Measurements from ENCODE around the gene COL17A1. TPM values are rescaled to one million over a fixed set of nuclear protein-coding genes. Genes with fewer than 3 reads are reported as not detected.

COL17A1 gene
- total and polyA plus RNA-seq, 2 experiments from 2014 or later, result 1.1 to 1.3 TPM

DNA sequence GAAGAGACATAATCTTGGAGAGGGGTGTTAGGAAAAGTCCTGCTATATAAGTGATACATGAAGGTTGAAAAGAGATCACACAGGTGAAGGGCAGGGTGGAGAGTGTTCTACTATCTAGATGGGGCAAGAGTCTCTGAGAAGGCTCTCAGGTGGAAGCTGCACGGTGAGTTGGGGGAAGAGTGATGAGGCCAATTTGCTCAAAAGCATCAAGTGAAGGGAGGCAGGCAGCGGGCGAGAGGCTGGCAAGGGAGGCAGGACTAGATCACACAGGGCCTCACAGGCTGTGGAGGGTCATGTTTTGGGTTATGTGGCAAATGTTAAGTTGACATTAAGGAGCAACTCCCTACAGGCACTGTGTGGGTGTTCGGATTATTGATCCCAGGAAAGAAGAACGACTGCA lies 2.6 kb upstream of the COL17A1 start:
- no peaks in the 10 kb centered on the region for H3K27me3 Mint-ChIP-seq (ENCODE audit: insufficient read depth, low read depth, poor library complexity)

More for the DNA sequence above, 2.6 kb upstream of the COL17A1 start:
- Mint-ChIP-seq H3K27ac (no peak overlapping the region; the same call in 1 of the 2 replicates), H3K4me1 (peaks cover 21% of the 10 kb centered on the region), H3K36me3 (ENCODE audit: low read depth) (no peaks in the 10 kb centered on the region), H3K4me3 (no peak overlapping the region), H3K9me3 (no peaks in the 10 kb centered on the region)
- TF ChIP-seq, protein P1, sequence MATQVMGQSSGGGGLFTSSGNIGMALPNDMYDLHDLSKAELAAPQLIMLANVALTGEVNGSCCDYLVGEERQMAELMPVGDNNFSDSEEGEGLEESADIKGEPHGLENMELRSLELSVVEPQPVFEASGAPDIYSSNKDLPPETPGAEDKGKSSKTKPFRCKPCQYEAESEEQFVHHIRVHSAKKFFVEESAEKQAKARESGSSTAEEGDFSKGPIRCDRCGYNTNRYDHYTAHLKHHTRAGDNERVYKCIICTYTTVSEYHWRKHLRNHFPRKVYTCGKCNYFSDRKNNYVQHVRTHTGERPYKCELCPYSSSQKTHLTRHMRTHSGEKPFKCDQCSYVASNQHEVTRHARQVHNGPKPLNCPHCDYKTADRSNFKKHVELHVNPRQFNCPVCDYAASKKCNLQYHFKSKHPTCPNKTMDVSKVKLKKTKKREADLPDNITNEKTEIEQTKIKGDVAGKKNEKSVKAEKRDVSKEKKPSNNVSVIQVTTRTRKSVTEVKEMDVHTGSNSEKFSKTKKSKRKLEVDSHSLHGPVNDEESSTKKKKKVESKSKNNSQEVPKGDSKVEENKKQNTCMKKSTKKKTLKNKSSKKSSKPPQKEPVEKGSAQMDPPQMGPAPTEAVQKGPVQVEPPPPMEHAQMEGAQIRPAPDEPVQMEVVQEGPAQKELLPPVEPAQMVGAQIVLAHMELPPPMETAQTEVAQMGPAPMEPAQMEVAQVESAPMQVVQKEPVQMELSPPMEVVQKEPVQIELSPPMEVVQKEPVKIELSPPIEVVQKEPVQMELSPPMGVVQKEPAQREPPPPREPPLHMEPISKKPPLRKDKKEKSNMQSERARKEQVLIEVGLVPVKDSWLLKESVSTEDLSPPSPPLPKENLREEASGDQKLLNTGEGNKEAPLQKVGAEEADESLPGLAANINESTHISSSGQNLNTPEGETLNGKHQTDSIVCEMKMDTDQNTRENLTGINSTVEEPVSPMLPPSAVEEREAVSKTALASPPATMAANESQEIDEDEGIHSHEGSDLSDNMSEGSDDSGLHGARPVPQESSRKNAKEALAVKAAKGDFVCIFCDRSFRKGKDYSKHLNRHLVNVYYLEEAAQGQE (IDR thresholded peaks at IDR 0.05; ENCODE audit: unreplicated experiment), result no peak
- TF ChIP-seq, protein P2, sequence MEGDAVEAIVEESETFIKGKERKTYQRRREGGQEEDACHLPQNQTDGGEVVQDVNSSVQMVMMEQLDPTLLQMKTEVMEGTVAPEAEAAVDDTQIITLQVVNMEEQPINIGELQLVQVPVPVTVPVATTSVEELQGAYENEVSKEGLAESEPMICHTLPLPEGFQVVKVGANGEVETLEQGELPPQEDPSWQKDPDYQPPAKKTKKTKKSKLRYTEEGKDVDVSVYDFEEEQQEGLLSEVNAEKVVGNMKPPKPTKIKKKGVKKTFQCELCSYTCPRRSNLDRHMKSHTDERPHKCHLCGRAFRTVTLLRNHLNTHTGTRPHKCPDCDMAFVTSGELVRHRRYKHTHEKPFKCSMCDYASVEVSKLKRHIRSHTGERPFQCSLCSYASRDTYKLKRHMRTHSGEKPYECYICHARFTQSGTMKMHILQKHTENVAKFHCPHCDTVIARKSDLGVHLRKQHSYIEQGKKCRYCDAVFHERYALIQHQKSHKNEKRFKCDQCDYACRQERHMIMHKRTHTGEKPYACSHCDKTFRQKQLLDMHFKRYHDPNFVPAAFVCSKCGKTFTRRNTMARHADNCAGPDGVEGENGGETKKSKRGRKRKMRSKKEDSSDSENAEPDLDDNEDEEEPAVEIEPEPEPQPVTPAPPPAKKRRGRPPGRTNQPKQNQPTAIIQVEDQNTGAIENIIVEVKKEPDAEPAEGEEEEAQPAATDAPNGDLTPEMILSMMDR (conservative IDR thresholded peaks at IDR 0.05; ENCODE audit: low read depth in 2 of 2), result no peak
- TF ChIP-seq, protein P3, sequence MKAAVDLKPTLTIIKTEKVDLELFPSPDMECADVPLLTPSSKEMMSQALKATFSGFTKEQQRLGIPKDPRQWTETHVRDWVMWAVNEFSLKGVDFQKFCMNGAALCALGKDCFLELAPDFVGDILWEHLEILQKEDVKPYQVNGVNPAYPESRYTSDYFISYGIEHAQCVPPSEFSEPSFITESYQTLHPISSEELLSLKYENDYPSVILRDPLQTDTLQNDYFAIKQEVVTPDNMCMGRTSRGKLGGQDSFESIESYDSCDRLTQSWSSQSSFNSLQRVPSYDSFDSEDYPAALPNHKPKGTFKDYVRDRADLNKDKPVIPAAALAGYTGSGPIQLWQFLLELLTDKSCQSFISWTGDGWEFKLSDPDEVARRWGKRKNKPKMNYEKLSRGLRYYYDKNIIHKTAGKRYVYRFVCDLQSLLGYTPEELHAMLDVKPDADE (IDR thresholded peaks at IDR 0.05), result no peak
- TF ChIP-seq EZH2phosphoT487 (IDR thresholded peaks at IDR 0.05; ENCODE audit: unreplicated experiment) (no peak), ZNF114 (CRISPR knock-in tag; IDR thresholded peaks at IDR 0.05) (no peak), CREB1 (CRISPR knock-in tag; IDR thresholded peaks at IDR 0.05; ENCODE audit: low read depth) (no peak)
- no peak overlapping the region for H3K4me3 ChIP-seq
- no peaks in the 10 kb centered on the region for H3K79me2 ChIP-seq (replicated peaks; ENCODE audit: insufficient read depth)
- peaks cover 17% of the 10 kb centered on the region for H3K4me1 ChIP-seq (ENCODE audit: insufficient read depth)
- H3K36me3 ChIP-seq (ENCODE audit: insufficient read depth), result no peaks in the 10 kb centered on the region
- no peak overlapping the region for H3K27ac ChIP-seq (ENCODE audit: low read depth)
- no peak overlapping the region for H2AFZ ChIP-seq
- H3K27me3 ChIP-seq (ENCODE audit: insufficient read depth), result no peaks in the 10 kb centered on the region
- H3K9me2 ChIP-seq (ENCODE audit: insufficient read depth), result peaks cover 5% of the 10 kb centered on the region
- H3K4me2 ChIP-seq, result no peak overlapping the region
- H4K20me1 ChIP-seq (replicated peaks; ENCODE audit: insufficient read depth), result no peaks in the 10 kb centered on the region
- no peak for ATAC-seq
- no peaks in the 10 kb centered on the region for H3F3A ChIP-seq (replicated peaks; ENCODE audit: low read depth)
- DNase-seq (ENCODE audit: low spot score), result no peak
